Bronchial epithelial cell (primary cell): ENCODE measurements around the gene FNDC11. TPM values are rescaled to one million over a fixed set of nuclear protein-coding genes. Genes with fewer than 3 reads are reported as not detected.

ENCODE experiments used
- DNase-seq: peaks from one replicate; pipeline ENCODE4 v3.0.0-alpha.2; 2010; ENCODE audit warnings: low read depth
- FAIRE-seq: peaks from 2 replicates; lab custom pipeline; 2011; peaks lifted over from hg19 to GRCh38; lab: Jason Lieb, UNC
- H3K27me3 ChIP-seq: 2 replicates; pipeline ENCODE4 v1.5.1; 2011; ENCODE audit warnings: low read length; ENCODE audit not compliant: control insufficient read depth, insufficient read depth
- H3K36me3 ChIP-seq: 2 replicates; pipeline ENCODE4 v1.5.1; 2011; ENCODE audit warnings: low read length; ENCODE audit not compliant: control insufficient read depth, insufficient read depth
- H3K4me3 ChIP-seq: 2 replicates; pipeline ENCODE4 v1.5.1; 2011; ENCODE audit warnings: mild to moderate bottlenecking, low read depth, low read length, control low read depth
- CTCF ChIP-seq: IDR thresholded peaks from 2 replicates; pipeline ENCODE4 v1.5.1; 2011; ENCODE audit warnings: mild to moderate bottlenecking, moderate library complexity, low read length, control low read depth, inconsistent platforms; ENCODE audit not compliant: insufficient read depth, severe bottlenecking
- total RNA-seq: library from RNA; depleted of rRNA; stranded (reverse); fragments of >200 nt; gene quantifications from 2 replicates; pipeline ENCODE4 v1.2.1, GENCODE V29; 2014

The FNDC11 gene
- total RNA-seq, 1 donor from 2014 or later, result 0.26 TPM

- no peak for TF ChIP-seq CTCF
- no peak for FAIRE-seq
- no peak overlapping the region for H3K4me3 ChIP-seq
- no peak for DNase-seq
- H3K36me3 ChIP-seq, result peaks cover 4% of the 10 kb centered on the region
- H3K27me3 ChIP-seq, result no peaks in the 10 kb centered on the region
These were observed 18.3 kb downstream of the FNDC11 start for GRCh38 chr20:63572071-63572787.

GRCh38 chr20:63572788-63573646 lies 19.1 kb downstream of the FNDC11 start:
- peak; percentile 15 for TF ChIP-seq CTCF
- peaks cover 4% of the 10 kb centered on the region for H3K36me3 ChIP-seq
- DNase-seq (no peak), FAIRE-seq (no peak)
- peak overlapping the region; percentile 75 for H3K4me3 ChIP-seq
- H3K27me3 ChIP-seq, result no peaks in the 10 kb centered on the region

GRCh38 chr20:63573647-63574131 lies 19.7 kb downstream of the FNDC11 start:
- no peak for FAIRE-seq
- TF ChIP-seq CTCF, result no peak
- Histone ChIP-seq H3K36me3 (peaks cover 4% of the 10 kb centered on the region), H3K27me3 (no peaks in the 10 kb centered on the region), H3K4me3 (peak overlapping the region; percentile 75)
- no peak for DNase-seq

- FAIRE-seq (no peak), DNase-seq (peak; percentile 20)
- Histone ChIP-seq H3K36me3 (peaks cover 3% of the 10 kb centered on the region), H3K4me3 (peak within 1 kb of the TSS; percentile 75), H3K27me3 (no peaks in the 10 kb centered on the region)
- no peak for TF ChIP-seq CTCF
These were observed 20.3 kb downstream of the FNDC11 start, which contains the start of gene HELZ2 for GRCh38 chr20:63574156-63574828. Gene HELZ2 (minus strand): TSS chr20:63574239. CDS start chr20:63572385, 1,854 bp downstream.

GRCh38 chr20:63574829-63575743 lies 21.1 kb downstream of the FNDC11 start:
- DNase-seq (no peak), FAIRE-seq (no peak)
- H3K36me3 ChIP-seq, result peaks cover 3% of the 10 kb centered on the region
- no peaks in the 10 kb centered on the region for H3K27me3 ChIP-seq
- no peak overlapping the region for H3K4me3 ChIP-seq
- TF ChIP-seq CTCF, result no peak
